NB4 (cell line): ENCODE results near the gene ACACB.
A peak's percentile ranks its signal among the peaks of the same experiment; 100 is the strongest.

Experiments used
- DNase-seq: peaks from one replicate; pipeline ENCODE4 v3.0.0; 2010; ENCODE audit warnings: low read depth
- H3K4me3 ChIP-seq: one replicate; pipeline ENCODE4 v1.5.1; 2011; ENCODE audit warnings: mild to moderate bottlenecking, low read depth, low read length, moderate library complexity
- MYC ChIP-seq: IDR thresholded peaks from 2 replicates; pipeline ENCODE4 v1.6.1; 2011; ENCODE audit warnings: low read depth, low read length
- POLR2A ChIP-seq: IDR thresholded peaks from 2 replicates; pipeline ENCODE4 v1.6.1; 2011; ENCODE audit warnings: mild to moderate bottlenecking; ENCODE audit not compliant: insufficient read length; ENCODE audit errors: extremely low read depth
- TF ChIP-seq, protein P1 (sequence below): IDR thresholded peaks from 2 replicates; pipeline ENCODE4 v1.6.1; 2011; ENCODE audit warnings: low read depth, low read length
- TF ChIP-seq, protein P2 (sequence below): IDR thresholded peaks from one replicate; pipeline ENCODE4 v1.5.1; 2012; ENCODE audit warnings: low read depth, low read length

The ACACB gene

DNA sequence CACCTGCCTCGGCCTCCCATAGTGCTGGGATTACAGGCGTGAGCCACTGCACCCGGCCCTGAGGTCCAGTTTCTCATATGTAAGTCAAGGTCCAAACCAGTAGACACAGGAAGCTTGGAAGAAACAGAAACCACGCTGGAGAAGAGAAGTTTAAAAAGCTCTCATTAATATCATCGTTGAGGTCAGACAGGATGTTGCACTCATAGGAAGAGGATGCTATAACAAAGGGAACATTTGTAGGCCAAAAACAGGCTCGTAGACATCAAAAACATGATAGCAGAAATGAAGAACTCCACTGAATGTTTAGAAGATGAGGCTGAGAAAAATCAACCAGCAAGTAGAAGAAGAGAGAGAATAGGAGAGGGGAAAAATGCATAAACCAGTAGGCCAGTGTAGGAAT lies 46.8 kb downstream of the ACACB start:
- no peak for DNase-seq
- no peak overlapping the region for H3K4me3 ChIP-seq
- TF ChIP-seq, protein P1, sequence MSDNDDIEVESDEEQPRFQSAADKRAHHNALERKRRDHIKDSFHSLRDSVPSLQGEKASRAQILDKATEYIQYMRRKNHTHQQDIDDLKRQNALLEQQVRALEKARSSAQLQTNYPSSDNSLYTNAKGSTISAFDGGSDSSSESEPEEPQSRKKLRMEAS, result no peak
- TF ChIP-seq POLR2A (no peak), MYC (no peak)
- TF ChIP-seq, protein P2, sequence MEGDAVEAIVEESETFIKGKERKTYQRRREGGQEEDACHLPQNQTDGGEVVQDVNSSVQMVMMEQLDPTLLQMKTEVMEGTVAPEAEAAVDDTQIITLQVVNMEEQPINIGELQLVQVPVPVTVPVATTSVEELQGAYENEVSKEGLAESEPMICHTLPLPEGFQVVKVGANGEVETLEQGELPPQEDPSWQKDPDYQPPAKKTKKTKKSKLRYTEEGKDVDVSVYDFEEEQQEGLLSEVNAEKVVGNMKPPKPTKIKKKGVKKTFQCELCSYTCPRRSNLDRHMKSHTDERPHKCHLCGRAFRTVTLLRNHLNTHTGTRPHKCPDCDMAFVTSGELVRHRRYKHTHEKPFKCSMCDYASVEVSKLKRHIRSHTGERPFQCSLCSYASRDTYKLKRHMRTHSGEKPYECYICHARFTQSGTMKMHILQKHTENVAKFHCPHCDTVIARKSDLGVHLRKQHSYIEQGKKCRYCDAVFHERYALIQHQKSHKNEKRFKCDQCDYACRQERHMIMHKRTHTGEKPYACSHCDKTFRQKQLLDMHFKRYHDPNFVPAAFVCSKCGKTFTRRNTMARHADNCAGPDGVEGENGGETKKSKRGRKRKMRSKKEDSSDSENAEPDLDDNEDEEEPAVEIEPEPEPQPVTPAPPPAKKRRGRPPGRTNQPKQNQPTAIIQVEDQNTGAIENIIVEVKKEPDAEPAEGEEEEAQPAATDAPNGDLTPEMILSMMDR, result no peak

DNA sequence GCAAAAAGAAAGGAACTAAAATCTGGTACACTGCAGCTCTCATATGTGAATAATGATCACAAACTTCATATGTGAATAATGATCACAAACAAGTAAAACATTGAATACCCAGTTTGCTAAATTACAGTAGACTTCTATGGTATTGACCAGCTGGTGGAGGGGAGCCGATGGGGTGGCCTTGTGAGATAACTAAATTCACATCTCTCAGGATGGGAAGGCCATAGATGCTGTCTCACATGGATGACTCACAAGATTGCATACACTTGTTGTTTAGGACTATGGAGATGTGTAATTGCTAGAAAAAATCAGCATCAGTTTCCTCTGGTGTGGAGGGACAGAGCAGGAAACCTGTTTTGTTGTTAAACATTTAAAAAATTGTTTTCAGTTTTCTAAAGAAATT lies 49.2 kb downstream of the ACACB start:
- H3K4me3 ChIP-seq, result no peak overlapping the region
- TF ChIP-seq POLR2A (no peak), MYC (no peak)
- TF ChIP-seq, protein P2, result no peak
- TF ChIP-seq, protein P1, result no peak
- peak; percentile 27 for DNase-seq

DNA sequence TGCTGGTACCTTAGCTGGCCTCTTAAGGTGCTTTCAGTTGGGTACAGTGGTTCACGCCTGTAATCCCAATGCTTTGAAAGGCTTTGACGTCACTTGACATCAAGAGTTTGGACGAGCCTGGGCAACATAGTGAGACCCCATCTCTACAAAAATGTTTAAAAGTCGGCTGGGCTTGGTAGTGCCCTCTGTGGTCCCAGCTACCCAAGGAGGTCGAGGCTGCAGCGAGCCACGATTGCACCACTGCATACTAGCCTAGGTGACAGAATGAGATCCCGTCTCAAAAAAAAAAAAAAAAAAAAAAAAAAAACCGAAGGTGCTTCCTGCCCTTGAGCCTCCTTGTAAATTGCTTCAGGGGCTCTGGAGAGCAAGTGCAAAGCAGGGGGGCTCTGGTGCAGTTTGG lies 50.0 kb downstream of the ACACB start:
- DNase-seq, result no peak
- H3K4me3 ChIP-seq, result no peak overlapping the region
- TF ChIP-seq, protein P1, result no peak
- TF ChIP-seq POLR2A, result no peak
- no peak for TF ChIP-seq MYC
- TF ChIP-seq, protein P2, result no peak

DNA sequence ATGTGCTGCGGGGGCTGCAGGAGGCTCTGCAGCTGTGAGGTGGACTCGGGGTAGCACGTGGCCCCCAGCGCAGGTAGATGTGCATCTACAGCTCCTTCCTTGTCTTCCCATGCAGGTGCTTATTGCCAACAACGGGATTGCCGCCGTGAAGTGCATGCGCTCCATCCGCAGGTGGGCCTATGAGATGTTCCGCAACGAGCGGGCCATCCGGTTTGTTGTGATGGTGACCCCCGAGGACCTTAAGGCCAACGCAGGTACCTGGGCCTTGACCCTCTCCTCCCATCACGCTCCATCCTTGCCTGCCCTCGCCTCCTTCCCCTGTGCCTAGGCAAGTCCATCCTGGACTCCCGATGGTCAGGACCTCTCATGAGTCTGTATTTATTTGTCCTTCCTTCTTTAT lies 51.4 kb downstream of the ACACB start:
- DNase-seq, result no peak
- TF ChIP-seq, protein P2, result no peak
- TF ChIP-seq, protein P1, result no peak
- TF ChIP-seq POLR2A, result no peak
- no peak overlapping the region for H3K4me3 ChIP-seq

DNA sequence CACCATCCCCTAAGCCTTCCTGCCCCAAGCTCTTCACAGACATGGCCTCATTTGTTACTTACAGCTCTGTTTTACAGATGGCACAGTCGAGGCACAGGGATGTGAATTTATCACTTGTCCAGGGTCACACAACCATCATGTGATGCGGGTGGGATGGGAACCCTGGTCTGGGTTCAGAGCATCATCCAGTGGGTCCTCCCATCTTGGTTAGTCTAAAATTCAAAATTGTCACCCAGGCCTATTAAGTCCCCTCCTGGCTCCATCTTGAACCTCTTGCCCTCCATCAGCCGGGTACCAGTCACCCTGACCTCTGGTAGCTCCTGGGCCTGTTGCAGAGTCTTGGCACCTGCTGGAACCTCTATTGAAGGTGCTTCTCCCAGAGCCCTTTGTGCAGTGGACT lies 52.9 kb downstream of the ACACB start:
- no peak overlapping the region for H3K4me3 ChIP-seq
- TF ChIP-seq, protein P2, result no peak
- TF ChIP-seq MYC, result no peak
- no peak for TF ChIP-seq POLR2A
- TF ChIP-seq, protein P1, result no peak
- no peak for DNase-seq

DNA sequence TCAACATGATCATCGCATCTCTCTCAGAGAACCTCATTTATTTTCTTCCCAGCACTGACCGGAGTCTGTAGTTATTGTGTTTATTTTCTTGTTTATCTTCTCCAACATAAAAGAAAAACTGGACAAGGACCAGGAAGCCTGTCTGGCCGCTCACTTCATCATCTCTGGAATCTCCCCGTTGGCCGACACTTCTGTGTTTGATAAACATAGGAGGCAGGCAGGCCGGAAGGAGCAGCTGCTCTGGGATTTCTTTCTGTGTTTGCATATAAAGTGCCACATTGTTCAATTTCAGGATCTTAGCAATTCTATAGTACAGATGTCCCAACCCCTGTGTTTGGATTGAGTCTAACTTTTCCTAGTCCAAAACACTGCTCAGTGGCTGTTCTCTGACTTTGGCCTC lies 53.3 kb downstream of the ACACB start:
- DNase-seq, result no peak
- H3K4me3 ChIP-seq, result no peak overlapping the region
- TF ChIP-seq MYC (no peak), POLR2A (no peak)
- TF ChIP-seq, protein P2, result no peak
- TF ChIP-seq, protein P1, result no peak
